RCC 7860 (cell line): Measurements from ENCODE around the gene C14orf119.

Experiments used
- DNase-seq: peaks from one replicate; pipeline ENCODE4 v3.0.0-alpha.2; 2015; ENCODE audit warnings: low spot score
- FAIRE-seq: peaks from 2 replicates; lab custom pipeline; 2012; peaks lifted over from hg19 to GRCh38; lab: Jason Lieb, UNC

C14orf119 gene

DNA sequence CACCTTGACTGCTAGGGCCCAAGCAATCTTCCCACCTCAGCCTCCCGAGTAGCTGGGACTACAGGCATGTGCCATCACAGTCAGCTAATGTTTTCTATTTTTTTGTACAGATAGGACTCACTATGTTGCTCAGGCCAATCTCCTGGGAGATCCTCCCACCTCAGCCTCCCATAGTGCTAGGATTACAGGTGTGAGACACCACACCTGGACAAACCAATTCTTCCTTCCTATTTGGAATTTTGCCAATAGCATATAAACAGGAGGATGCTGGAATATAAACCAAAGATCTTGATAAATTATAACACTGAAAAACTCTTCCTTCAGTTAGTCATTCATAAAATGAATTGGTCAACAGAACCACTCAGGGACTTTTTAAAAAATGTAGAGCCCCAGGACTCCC, 8.7 kb upstream of the C14orf119 start:
- DNase-seq (no peak), FAIRE-seq (no peak)

DNA sequence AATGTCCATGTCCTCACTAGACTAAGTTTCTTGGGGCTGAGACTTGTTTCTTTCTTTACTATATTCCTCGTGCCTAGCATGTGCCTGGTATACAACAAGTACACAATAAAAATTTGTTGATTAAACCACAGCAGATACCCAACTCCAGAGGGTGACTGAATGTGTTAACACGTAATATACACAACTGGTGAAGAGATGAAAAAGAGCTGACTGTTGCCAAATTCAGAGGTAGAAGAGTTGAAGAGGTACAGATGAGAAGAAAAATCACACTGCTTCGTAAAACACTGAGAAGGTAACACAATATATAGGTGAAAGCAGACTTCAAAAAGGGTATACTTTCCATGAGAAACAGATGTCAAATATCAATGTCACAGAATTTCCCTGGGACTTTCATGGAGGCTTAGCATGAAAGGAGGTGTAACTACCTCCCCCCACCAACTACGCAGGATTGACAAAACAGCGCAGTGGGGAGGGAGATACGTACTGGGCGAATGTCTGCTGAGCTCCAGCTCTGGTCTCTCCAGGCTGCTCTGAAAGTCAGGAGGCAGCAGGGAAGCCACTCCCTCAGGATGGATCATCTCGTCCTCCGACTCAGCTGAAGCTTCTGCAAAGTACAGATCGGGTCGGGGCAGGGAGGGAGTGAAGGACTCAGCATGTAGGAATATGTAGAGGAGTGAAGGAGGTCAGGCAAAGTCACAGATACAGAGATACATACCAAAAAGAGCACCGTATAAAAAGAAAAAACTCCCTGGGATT, 5.6 kb upstream of the C14orf119 start:
- DNase-seq: no peak
- FAIRE-seq: no peak

DNA sequence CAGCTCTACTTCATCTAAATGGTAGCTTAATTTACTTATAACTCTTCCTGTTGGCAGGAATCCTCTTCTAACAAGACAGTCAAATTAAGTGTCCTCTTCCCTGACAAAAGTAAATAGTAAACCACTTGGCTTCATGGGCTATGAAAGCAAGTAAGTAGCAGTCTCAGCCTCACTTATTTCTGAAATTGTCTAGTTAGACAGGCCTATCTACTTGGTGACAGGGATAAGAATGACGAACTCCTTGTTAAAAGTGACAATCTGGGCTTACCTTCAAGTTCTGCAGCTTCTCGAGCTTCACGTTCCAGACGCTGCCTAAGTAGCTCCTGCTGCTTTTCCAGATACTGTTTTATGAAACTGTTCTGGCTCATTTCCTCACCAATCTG, 5.1 kb upstream of the C14orf119 start:
- FAIRE-seq: no peak
- no peak for DNase-seq

DNA sequence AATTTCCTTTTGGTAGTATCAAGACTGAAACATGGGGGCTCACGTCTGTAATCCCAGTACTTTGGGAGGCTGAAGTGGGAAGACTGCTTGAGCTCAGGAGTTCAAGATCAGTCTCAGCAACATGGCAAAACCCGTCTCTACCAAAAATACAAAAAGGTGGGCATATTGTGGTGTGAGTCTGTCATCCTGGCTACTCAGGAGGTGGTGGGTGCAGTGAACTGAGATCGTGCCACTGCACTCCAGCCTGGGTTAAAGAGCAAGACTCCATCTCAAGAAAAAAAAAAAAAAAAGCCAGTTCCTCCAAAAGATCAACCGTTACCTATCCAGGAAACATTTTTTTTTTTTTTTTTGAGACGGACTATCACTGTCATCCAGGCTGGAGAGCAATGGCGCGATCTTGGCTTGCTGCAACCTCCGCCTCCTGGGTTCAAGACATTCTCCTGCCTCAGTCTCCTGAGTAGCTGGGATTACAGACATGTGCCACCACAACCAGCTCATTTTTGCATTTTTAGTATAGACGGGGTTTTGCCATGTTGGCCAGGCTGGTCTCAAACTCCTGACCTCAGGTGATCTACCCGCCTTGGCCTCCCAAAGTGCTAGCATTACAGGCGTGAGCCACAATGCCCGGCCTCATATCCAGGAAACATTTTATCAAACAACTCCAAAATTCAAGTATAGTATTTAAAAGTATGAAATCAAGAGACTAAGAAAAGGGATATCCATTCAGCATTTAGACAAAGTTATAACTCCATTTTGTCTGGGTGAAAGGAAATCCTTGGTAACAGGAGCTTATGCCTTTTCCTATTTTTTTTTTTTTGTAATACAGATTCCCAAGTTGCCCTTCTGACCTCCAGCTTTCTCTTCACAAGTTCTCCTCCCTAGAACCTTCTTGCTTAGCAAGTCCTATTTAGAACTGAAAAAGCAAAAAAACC, 3.7 kb upstream of the C14orf119 start:
- DNase-seq: no peak
- no peak for FAIRE-seq

DNA sequence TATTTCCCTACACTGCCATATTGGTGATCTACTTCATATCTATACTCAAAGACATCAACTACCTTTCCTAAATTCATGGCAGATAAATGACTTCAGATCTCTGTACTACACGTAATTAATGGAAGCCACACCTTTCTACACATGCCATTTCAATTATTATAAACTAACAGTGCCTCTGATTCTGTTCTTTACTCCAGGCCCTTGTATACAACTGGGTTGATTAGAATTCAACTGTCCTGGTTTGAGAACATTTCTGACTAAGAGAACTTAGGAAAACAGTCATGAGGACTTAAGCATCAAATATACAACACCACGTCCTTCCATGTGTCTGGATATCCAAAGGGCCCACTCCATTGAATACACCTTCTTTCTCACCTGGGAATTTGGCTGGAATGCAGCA, 2.2 kb upstream of the C14orf119 start:
- no peak for FAIRE-seq
- no peak for DNase-seq

DNA sequence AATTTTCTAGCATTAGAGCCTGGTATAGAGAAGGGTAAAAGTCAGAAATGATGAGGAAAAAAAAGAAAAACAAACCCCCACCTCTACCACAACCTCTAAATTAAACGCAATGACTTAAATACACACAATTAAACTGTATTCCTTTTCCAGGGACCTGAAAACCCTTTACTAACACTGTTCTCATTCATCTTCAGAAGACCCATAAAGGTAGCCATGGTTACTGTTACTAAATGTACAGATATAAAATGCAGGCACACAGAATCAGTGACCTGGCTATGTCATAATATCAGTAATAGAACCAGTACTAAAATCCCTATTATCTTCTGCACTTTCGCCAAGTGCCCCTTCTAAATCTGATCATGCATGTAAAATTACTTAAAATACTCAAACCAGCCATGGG, 1.8 kb upstream of the C14orf119 start:
- no peak for DNase-seq
- FAIRE-seq: no peak

DNA sequence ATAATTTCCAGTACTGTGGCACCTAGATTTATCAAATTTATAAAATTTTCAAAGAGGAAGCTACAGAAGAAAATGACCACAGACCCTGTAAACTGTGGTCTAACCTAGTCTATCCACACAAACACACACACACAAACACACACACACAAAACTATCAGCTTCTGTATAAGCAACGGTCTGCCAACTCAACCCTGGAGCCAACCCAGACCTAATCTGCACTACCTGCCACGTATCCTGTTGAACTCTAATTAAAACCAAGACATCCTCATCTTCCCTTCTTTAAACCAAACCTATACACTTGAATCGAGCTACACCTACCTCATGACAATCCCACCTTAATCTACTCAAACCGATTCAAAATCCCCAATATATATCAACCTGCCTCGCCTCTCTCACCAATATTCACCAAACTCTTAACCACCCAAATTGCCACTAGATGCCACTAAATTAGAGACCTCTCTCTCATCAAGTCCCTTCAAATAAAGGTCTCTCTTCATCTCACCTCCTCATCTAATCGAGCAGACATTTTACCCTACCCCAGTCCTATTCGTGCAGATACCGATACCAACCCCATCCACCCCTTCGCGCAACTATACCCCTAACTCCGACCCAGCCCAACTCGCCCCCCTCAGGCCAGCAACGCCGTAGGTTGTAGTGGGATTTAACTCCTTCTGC, 1.2 kb upstream of the C14orf119 start:
- DNase-seq: no peak
- no peak for FAIRE-seq

DNA sequence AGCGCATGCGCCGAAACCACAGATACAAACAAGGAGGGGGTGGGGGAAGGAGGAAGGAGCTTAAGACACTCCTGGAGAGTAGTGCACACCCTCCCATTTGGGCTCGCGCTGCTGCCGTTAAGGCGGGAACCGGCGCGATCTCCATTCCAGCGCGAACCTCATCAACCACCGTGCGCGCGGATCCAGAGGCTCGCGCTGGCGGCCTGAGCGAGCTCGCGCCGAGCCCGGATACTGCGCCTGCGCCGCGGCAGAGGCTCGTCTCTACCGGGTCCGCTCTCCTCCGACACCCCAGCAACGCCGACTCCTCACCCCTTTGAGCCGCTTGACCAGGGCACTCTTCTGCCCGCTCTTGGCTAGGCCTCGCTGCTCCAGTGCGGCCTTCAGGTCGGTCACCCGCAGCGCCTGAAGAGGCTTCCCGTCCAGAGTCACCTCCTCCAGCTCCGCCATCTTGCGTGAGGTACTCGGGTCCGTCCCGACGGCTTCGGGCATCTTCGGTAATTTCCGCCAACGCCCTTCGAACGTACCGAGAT, 574 bp upstream of the C14orf119 start, which contains the start of gene ACIN1:
ACIN1 (minus strand) TSS at position 471 of the 530 bp plus-strand sequence; CDS start at position 447, 24 bp downstream.
- peak; percentile 26 for DNase-seq
- no peak for FAIRE-seq

DNA sequence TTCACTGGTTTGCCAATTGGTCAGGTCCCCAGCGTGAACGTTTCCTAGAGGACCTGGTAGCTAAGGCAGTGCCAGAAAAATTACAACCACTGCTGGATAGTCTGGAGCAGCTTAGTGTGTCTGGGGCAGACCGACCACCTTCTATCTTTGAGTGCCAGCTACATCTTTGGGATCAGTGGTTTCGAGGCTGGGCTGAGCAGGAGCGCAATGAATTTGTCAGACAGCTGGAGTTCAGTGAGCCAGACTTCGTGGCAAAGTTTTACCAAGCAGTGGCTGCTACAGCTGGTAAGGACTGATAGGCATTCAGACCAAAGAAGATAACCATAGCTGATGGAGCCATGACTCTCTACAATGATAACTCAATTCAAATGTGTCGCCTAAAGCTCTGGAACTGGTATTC, 2.5 kb downstream of the C14orf119 start:
- FAIRE-seq (no peak), DNase-seq (no peak)

DNA sequence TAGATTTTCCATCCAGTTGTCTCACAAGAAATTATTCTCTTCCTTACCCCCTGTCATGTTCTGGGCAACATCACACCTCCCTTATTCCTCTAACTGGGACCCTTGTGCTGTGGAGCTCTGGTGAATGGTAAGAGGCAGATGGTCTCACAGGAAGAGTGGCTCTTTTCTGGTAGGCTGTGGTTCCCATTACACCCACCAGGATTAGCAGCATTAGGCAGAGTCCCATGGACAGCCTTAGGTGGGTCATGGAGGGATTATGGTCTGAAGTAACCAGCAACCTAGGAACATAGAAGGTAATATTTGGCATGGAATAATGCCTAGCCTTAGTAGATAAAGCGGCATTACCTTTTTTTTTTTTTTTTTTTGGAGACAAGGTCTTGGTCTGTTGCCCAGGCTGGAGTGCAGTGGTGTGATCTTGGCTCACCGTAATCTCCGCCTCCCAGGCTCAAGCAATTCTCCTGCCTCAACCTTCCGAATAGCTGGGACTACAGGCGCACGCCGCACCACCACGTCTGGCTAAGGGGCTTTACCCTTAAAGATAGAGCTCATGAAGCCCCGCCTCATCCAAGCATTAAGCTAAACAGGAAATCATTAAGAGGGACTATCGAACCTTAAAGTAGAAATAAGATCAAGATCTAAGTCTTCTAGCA, 4.0 kb downstream of the C14orf119 start:
- FAIRE-seq: no peak

DNA sequence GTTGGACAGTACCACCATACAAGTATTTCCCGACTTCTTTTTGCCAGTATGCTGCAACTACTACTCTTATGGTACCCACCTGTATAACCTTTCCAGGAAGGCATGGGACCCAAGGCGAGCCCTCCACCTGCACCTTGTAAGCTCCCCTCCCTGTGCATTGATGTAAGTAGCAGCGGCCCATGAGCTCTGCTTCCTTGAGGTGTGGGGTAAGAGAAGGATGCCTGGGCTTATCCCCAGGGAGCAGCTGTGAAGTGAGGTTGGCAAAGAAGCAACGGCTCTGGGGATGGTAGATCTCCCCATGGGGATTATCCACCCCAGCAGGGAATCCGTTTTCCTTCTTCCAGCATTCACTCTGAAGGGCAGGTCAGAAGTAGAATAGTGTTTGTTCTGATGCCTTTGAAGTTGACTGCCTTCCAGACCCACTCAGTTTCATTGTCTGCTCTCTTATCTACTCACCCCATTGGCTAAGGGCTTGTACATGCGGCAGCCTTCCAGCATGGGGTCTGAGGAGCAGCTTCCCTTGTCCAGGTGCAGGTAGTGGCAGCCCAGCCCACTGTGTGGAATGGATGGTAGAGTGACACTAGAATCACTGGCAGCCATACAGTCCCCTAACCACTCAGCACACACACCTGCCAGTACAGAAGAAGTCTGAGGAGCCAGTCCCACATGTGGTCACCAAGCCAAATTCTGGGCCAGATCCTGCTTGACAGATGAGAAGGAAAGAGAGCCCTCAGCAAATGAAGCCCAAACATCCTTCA, 6.1 kb downstream of the C14orf119 start:
- DNase-seq (no peak), FAIRE-seq (no peak)

More for the DNA sequence above, 4.0 kb downstream of the C14orf119 start:
- no peak for DNase-seq

DNA sequence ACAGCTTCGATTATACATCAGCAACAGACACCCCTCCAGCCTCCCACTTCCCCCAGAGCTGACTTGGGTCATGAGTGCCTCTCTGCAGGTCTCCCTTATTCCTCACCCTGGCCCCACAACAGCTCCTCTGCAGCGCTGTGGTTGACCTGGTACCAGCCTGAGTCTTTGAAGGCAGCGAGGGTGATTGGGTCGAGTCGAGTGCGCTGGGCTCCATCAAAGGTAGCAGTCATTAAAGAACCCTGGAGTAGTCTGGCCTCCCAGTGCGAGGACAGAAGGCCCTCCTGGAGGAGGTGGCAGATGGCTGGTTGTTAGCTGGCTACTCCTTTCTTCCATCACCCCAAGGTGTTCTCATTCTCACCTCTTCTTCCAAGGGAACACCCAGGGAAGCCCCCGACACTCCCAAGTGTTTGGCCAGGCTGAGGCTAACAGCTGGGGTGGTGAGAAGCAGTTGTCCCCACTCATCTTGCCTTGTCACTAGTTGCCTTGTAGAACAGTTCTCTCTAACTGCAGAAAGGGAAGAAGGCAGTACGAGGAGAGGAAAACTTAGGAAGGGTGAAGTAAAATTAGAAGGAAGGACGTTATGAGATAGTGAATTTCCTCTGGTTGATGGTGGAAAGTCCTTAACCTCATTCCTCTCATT, 6.8 kb downstream of the C14orf119 start:
- DNase-seq (no peak), FAIRE-seq (no peak)

DNA sequence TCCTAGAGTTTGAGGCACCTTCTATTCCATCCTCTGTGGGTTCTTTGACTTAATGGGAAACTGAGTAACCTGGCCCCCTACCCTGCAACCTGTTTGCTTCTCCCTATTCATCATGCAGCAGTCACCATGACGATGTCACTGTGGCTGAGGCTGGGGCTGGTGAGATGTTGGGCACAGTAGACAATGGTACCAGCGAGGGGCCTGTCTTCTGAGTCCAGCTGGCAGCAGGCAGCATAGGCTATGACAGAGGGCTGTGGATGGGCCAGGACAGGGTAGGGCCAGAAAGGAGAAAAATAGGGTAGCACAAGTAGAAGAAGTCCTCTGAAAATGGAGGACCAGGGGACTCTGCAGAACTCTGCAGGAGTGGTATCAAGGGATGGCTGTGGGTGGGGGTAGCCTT, 7.5 kb downstream of the C14orf119 start:
- FAIRE-seq (no peak), DNase-seq (no peak)

DNA sequence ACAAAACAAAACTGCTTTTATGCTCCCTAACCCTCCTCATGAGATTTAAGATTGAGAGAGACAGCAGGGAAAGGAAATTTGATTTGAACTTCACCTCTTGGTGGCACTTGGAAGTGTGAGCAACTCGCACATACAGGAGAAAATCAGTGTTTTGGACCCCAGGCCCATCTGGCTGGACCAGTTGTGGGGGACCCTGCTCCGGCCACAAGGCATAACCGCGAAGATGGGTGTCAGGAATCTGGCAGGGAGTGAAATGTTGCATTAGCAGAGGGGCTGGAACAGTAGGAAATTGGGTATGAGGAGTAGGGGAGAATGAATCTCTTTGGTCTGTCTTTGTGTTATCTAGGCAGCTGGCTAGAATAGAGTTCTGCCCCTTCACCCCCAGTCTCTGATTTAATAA, 8.3 kb downstream of the C14orf119 start:
- no peak for DNase-seq
- no peak for FAIRE-seq

DNA sequence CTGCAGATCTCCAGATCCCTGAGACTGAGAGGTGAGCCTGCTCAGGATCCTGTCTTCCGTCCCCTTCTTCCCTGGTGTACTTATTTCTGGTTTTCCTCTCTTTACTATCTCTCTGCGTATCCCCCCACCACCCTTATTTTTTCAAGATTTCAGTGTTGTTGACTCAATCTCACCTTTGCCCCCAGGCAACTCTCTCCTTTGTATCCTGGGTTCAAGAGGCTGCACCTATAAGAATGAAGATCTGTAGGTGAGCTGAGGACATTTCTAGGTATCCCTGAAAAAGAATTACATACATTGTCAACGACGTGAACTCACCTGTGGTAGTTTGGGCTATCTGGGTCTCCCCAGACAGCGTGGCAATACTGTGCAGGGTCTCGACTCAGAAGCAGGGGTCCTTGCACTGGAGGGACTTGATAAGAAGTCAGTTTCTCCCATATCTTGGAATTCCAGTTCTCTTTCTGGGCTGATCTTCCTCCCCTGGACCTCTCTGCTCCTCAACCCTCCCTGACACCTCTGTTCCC, 8.8 kb downstream of the C14orf119 start:
- DNase-seq: no peak
- no peak for FAIRE-seq

DNA sequence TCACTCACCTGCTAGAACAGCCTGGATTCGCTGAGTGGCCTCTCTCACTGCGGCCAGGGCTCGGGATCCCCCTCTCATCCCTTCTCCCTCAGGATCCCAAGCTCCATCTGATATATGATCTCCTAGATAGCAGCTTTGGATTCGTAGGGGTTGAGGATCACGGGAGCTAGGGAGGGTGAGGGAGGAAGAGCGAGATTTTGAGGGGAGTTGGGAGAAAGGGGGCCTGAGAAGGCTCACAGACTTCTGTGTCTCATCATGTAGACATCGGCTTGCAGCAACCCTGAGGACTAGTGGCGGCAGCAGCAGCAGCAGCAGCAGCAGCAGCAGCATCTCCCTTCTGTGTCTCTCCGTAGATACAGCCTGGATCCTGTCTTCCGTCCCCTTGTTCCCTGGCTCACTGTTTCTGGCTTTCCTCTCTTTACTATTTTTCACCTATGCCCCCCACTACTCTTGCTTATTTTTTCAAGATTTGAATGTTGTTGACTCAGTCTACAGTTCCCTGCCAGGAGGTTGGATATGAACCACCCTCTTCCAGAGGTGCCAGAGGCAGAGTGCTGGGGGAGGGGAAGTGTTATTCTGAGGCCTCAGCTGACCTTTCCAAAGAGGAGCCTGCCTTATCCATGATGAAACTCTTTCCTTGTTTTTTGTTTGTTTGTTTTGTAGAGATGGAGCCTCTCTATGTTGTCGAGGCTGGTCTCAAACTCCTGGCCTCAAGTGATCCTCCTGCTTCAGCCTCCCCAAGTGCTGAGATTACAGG, 9.5 kb downstream of the C14orf119 start, which contains the start of gene CIROP:
CIROP (minus strand) TSS at position 399 of the 757 bp plus-strand sequence; CDS start at position 330, 69 bp downstream.
- no peak for FAIRE-seq
- DNase-seq: no peak

DNA sequence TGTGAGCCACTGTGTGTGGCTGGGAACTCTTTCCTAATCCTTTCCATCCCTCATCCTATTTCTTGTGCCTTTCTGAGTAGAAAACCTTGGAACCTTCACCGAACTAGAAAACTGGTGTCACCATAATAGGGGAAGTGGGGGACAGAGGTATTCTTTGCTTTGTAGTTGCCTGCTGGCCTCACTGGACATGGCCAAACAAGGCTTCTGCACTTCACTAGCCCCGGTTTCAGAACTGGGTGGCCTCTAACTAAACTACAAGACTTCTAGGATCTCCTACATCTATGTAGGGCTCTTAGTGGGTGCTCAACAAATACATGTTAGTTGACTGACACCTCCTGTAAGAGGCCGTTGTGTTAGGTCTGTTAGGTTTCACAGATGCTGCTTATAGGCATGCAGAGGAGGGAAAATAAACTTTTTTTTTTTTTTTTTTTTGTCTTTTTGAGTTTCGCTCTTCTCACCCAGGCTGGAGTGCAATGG, 10.1 kb downstream of the C14orf119 start:
- FAIRE-seq (no peak), DNase-seq (no peak)

DNA sequence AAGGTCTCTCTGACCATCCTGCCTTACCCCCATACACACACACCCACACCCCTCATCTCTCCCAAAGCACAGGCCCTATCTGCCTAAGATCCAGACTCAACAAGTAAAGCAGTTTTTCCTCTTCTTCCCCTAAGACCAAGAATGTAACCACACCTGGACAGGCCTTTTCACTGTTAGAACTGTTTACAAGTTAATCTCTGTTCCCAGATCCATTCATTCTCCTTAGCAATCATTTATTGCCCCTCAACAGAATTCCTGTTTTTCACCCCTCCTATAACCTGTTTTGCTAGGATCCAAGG, 11.4 kb downstream of the C14orf119 start:
- FAIRE-seq (no peak), DNase-seq (no peak)
